GM18511 (cell line): Measurements from ENCODE around the gene ATP8B1.
"Not testable (repeated sequence)": the region's sequence is repeated elsewhere in the genome, so short reads cannot be mapped to it uniquely, and the experiment has no call there.

Source experiments
- ATAC-seq: cut with Tn5 transposase; IDR thresholded peaks from one replicate; pipeline ENCODE4 v1.9.1; 2021; ENCODE audit warnings: mild to moderate bottlenecking, moderate library complexity; ENCODE audit not compliant: unreplicated experiment

The ATP8B1 gene

DNA sequence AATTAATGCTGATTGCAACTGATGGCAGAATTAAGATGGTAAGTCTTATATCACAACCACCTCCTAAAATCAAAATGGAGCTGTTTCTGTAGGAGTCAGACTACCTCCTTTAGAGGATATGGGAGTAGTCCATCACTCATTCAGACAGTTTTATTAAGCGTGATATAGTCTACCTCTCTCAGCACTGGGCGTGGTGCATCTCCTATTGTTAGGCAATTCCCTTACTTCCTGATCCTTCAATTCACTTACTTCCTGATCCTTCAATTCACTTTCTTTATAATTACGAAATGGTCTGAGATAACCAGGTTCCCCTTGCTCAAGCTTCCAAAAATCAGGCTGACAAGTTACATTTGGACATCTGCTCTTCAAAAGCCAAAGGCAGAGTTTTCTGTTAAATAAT is 31.9 kb downstream of the ATP8B1 start:
- no peak for ATAC-seq

DNA sequence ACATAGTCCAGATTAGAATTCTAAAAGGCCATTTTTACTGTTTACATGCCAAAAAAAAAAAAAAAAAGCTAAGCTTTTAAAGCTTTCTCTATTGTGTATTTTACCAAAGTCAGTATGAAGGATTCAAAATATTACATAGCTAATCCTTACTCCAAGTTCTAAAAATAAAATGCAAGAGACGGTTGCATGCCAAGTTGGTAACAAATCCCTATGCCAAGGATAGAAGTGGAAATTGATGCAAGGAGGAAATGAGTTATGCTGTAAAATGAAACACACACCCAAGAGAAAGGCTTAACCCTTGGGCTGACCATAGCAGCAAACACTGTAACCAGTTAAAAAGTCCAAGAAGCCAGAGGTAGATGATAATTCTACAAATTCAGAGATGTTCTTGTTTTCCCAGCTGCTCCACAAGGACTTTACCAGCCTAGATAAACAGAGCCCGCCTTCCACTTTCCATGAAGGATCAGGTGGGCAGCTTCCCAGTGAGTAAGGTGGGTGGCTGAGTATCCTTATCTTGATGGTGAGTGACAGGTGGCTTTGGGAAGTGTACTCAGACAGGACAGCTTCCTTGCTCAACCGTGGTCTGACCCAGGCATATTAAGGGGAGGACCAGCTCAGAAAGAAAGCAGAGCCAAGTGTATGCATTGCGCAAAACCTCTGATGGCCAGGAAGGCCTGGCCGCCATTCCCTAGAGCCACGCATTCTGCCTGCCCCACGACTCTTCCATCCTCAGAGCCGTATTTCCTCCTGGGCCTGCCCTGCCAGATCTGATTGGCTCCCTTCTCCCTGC is 34.4 kb downstream of the ATP8B1 start:
- no peak for ATAC-seq

DNA sequence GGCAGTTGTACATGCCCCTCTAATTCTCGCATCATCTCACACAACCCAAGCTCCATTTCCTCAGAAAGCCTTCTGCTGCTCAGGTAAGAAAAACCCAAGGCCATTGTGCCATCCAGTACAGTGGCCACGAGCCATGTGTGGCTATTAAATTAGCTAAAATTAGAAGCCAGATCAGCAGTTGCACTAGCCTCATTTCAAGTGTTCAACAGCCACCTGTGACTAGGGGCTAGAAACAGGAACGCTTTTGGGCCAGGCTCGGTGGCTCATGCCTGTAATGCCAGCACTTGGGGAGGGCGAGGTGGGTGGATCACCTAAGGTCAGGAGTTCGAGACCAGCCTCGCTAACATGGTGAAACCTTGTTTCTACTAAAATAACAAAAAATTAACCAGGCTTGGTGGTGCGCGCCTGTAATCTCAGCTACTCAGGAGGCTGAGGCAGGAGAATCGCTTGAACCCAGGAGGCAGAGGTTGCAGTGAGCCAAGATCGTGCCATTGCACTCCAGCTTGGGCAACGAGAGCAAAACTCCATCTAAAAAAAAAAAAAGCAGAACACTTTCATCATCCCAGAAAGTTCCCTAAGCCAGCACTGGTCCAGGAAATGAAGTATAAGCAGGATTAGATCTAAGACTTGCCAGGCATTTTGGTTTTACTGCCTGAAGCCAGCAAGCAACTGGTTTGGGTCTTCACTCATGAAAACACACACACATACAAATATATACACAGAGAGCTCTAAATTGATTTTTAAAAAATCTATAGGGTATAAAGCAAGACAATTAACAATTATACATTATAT is 35.7 kb downstream of the ATP8B1 start:
- no peak for ATAC-seq

DNA sequence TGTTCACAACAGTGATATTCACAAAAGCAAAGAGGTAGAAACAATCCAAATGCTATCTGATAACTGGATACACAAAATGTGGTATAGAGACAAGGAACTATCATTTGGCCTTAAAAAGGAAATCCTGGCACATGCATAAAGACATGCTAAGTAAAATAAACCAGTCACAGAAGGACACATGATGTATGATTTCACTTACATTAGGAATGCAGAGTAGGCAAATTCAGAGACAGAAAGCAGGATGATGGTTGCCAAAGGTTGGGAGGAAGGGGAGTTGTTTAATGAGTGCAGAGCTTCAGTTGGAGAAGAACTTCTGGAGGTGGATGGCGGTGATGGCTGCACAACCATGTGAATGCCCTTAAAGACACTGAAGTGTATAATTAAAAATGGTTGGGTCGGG is 38.1 kb downstream of the ATP8B1 start:
- no peak for ATAC-seq

DNA sequence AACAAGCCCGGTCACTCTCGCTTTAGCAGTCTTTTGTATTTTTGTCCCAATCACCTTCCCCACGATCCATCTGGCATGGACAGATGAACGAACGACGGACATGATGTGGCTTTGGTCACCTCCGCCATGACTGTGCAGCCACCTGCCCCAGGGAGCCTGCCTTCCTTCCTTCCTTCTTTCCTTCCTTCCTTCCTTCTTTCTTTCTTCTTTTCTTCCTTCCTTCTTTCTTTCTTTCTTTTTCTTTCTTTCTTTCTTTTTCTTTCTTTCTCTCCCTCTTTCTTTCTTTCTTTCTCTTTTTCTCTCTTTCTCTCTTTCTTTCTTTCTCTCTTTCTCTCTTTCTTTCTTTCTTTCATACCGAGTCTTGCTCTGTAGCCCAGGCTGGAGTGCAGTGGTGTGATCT is 39.0 kb downstream of the ATP8B1 start:
- no peak for ATAC-seq

DNA sequence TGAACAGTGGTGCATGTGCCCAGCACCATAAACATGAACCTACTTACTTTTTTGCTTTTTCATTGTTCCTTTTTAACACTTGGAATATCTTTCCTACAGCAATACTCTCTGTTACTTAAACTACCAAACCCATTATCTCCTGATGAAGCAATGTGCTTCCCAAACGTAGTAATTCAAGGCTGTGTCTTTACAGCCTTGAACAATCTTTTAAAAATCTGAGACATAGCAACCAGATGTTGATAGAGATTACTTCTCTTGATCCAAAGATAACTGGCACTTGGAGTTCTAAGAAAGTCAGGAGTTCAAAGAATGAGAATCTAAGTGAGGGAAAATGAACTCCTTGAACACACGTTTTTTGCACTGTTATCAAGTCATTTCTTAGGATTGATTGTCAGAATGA is 40.4 kb downstream of the ATP8B1 start:
- no peak for ATAC-seq

DNA sequence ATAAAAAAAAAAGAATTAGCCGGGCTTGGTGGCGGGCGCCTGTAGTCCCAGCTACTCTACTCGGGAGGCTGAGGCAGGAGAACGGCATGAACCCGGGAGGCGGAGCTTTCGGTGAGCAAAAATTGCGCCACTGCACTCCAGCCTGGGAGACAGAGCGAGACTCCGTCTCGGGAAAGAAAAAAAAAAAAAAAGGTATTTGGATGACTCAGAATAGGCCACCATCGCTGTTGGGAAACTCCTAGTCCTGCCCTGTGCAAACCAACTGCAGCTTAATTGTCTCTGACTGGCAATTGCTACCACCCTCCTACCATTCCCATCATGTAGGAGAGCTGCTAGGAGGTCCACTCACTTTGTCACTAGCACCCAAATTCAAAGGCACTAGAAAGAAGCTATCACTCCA is 43.5 kb downstream of the ATP8B1 start:
- no peak for ATAC-seq

DNA sequence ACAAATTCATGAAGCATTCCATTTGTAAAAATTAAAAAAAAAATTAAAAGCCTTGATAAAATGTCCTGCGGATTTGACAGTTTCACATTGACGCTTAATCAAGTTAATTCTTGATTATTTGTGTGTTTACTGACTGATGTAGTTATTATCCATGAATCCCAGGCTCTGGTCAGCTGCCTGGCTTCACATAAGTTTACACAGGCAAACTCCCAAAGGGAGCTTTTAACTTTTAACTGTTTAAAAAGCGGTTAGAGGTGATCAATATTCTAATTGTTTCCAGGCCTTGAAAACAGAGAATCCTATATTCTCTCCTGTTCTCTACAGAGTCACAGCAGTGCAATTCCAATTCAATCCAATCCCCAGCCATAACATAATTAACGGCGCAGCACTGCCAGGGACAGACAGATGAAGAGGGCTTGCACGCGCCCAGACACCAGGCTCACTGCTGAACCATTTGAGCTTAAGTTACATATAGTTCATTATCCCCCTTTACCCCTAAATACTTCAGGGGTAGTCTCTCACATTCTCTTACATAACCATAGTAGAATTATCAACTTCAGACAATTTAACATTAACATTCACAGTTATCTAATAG is 47.5 kb downstream of the ATP8B1 start:
- no peak for ATAC-seq

DNA sequence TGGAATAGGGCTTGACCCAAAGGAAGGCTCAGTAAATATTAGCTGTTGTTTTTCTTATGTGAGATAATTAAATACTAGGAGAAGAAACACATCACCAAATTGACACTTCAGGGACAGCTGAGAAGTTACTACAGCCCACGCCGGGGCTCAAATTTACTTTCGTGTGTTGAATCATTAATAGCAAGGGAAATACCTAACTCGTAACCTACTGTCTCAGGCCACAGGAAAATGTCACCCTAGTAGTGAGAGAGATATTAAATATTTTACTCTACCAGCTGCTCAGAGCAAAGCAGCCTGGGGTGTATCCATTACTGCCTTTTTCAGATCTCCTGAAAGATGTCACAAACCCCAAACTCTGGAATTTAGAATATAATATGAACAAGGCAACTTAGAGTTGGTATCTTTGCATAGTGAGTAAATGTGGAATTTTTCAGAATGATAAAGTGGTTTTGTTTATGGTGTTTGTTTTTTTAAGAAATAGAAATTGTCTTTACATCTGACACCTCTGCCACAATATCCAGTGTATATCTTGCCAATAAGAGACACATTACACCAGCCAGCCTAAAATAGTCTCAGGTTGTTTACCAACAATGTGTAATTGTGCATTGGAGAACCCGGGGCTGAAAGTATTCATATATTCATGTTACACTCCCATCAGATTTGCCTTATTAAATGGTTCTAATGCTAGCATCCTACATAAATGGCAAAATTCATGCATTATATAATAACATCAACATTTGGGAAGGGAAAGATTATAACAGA is 48.4 kb downstream of the ATP8B1 start:
- ATAC-seq: peak; percentile 95

DNA sequence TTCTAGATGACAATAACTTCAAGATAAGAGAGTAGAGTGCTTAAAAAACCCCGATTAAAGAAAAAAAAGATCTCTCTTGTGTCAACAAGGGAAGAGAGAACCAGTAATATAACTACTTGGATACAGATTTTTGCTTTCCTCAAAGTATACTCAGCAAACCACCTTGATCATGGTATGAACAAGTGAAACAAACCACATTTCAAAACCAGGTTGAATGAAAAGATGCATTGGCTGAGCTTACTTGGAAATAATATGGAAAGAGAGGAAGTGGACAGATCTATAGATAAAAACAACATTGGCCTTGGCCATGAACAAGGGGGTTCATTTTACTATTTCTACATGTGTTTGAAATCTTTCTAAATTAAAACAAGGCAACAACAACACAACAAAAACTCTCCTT is 50.1 kb downstream of the ATP8B1 start:
- no peak for ATAC-seq

DNA sequence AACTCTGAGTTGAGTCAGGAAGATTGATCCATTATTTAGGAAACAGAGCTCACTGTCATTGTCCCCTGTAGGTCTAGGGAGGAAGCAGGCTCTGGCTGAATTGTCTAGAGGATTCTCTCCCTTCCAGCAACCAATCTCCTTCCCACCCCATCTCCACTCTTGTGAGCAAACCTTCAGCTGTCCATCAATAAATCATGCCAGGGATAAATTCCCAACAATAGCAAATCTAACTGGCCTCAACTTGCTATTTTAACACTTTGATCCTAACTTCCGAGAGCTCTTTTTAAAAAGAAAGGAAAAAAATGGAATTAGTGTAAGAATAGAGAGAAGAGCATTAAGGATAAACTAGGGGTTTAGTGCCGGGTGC is 53.5 kb downstream of the ATP8B1 start:
- ATAC-seq: no peak

DNA sequence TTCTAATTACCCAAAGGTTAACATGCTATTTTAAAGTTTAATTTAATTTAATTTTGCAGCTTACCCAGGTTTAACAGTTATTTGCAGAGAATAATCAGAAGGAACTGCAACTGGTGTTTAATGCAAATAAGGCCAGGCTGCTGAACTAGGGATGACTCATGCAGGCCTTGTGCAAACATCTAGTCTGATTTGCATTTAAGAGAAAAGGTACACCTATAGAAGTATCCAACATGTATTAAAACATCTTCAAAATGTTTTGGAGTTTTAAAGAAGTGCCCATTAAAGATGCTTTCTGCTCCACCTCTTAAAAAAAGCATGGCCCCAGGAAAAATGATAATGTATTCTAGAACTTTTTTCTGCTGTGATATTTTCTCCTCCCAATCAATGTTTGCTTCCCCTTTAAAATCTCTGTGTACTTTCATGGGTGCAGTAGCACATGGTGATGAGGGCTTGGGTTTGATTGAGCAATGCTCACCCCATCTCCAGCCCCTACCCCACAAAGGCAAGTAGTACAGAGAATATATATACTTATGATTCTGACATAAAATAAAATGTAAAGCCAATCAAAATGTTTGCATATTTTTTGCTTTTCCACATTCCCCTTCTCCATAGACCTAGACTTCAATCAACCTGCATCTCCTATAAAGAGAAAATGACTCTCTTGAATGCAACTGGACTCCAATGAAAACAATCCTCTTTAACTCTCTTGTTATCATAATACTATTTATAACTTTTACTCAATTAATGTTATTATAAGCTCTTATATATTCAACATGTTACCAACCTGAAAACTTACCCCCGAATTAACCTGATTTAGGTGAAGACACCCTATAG is 54.1 kb downstream of the ATP8B1 start:
- peak; percentile 93 for ATAC-seq

DNA sequence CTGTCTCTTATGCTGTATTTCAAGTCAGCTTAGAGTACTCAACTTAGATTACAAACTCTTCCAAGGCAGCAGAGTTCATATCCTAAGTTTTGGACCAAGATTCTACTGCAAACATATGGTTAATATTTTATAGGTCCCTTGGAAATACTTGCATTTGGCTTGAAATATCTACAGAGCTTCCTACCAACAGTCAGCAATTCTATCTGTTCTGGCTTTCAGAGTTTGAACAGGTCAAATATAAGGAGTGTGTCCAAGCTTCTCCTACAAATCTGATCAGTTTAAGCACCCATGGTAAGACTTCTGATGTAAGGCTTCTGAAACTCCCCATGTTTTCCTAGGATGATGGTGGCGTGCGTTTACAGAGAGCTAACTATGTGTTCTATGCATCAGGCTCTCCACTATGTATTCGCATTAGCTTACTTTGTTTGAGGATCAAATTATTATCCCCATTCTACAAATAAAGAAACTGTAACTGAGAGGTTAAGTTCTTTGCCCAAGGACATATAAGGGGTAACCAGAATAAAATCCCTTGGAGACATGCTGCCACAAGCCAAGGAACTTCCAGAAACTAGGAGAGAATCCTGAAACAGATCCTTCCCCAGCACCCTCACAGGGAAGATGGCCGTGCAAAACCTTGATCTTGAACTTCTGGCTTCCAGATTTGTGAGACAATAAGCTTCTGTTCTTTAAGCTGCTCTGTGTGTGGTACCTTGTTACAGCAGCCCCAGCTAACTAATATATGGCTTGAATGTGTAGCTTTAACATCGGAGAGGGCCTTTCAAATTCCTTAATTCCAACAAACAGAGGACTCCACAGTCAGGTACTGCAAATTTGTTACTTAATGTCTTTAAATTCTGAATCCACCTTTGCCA is 55.1 kb downstream of the ATP8B1 start:
- peak; percentile 25 for ATAC-seq

DNA sequence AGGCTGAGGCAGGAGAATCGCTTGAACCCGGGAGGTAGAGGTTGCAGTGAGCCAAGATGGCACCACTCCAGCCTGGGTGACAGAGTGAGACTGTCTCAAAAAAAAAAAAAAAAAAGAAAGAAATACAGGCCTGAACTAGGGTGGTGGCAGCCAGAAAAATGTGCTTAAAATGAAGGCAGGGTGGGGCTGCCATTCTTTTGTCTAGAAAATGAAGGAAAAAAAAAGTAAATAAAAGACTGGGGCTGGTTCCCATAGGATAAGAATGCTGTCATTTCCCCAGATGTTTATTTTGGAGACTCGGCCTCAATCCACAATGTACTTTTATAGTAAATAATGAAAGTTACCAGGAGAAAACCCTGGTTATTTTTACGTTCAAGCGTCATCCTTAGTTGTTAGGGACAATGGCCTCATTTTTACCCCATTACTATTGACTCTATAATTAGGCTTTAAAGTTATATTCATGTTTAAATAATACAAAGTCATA is 58.9 kb downstream of the ATP8B1 start:
- no peak for ATAC-seq

DNA sequence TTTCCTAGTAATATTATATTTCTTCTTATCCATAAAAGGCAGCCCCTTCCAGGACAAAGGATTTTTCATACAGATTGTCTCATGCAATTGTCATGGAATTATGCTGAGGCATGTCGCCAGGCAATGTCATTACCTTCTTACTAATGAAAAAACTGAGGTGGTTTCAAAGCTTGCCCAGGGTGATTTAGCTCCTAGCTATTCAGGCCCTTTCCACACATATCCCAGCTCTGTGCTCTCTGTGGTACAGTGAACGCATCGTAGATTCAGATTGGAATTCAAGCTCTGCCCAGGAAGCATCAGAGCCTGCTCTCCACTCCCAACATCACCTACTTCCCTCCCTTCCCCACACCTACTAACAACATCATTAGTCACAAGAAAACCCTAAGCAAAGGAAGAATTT is 60.1 kb downstream of the ATP8B1 start:
- no peak for ATAC-seq

DNA sequence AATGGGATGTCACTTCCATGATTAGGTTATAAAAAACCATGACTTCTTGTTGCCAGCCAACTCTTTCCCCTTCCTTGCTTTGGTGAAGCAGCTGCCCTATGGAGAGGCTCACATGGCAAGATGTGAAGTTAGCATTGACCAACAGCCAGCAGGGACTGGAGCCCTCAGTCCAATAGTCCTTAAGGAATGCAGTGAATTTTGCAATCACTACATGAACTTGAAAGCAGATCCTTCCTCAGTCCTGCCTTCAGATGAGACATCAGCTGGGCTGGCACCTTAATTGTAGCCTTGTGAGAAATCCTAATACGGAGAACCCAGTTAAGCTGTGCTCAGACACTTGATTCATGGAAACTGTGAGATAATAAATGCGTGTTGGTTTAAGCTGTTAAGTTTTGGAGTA is 61.8 kb downstream of the ATP8B1 start:
- no peak for ATAC-seq

DNA sequence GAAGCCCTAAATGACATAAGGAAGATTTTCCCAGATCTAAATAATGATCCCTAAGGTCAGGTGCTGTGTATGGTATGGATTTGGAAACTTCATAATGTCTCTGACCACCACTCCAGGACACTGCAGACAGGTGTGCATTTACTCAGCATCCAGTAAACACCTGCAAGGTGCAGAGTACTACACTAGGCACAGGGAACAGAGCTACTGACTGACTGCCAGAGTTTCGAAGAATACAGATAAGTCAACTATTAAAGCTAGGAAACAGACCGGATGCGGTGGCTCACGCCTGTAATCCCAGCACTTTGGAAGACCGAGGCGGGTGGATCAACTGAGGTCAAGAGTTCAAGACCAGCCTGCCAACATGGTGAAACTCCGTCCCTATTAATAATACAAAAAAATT is 65.0 kb downstream of the ATP8B1 start:
- no peak for ATAC-seq

DNA sequence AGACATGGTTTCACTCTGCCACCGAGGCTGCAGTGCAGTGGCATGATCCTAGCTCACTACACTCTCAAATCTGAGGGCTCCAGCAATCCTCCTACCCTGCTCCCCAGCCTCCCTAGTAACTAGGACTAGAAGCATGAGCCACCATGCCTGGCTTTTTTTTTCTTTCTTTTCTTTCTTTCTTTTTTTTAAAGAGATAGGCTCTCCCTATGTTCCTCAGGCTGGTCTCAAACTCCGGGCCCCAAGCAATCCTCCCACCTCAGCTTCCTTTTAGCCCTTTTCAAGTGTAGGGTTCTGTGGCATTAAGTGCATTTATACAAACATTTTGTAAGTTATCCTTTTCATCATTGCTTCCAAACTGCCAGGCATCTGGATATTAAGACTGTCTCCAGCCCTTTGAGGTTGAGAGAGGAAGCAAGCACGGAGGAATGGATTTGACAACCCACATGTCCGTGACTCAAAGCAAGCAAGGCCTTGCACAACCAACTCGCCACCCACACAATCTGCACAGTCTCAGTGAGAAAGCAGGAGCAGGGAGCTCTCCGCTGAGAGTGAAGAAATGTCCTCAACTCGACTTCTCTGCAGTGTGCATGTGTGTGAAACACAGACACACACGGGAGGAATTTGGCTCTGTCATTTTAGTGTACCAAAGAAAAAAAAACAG is 65.6 kb downstream of the ATP8B1 start:
- ATAC-seq: no peak

DNA sequence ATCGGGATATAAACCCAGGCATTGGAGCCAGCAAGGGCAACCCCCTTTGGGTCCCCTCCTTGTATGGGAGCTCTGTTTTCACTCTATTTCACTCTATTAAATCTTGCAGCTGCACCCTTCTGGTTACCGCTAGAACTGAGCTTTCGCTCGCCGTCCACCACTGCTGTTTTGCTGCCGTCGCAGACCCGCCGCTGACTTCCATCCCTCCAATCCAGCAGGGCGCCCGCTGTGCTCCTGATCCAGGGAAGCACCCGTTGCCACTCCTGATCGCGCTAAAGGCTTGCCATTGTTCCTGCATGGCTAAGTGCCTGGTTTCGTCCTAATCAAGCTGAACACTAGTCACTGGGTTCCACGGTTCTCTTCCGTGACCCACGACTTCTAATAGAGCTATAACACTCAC is 68.1 kb downstream of the ATP8B1 start:
- not testable (repeated sequence) for ATAC-seq
